Measurements from ENCODE around the gene LRP1. TPM values are rescaled to one million over a fixed set of nuclear protein-coding genes. Genes with fewer than 3 reads are reported as not detected.

The LRP1 gene
- total and polyA plus RNA-seq, 2 of the 4 experiments (the other 2 are of a cell fraction): 73.1 to 142 TPM

GRCh38 chr12:57135527-57136326 lies 7.4 kb downstream of the LRP1 start:
- Histone ChIP-seq H2BK120ac (ENCODE audit: low read depth, low read length) (peak overlapping the region; percentile 55), H3K14ac (replicated peaks; ENCODE audit: low read depth, low read length) (peak overlapping the region; percentile 57), H3K79me1 (ENCODE audit: low read depth in 1 of 2, low read length in 2 of 2) (peaks cover 49 to 95% of the 10 kb centered on the region in 2 experiments), H3K9ac (ENCODE audit: low read depth, low read length) (peak overlapping the region; percentile 49), H3K23ac (ENCODE audit: low read depth, low read length) (peak overlapping the region; percentile 36; the same call in 1 of the 2 replicates), H2AK9ac (replicated peaks; ENCODE audit: low read depth, low read length, poor library complexity) (peak overlapping the region; percentile 73), H2BK5ac (ENCODE audit: low read depth, low read length, poor library complexity, severe bottlenecking) (peak overlapping the region; percentile 69), H4K20me1 (ENCODE audit: insufficient read depth, low read length) (peaks cover 94% of the 10 kb centered on the region), H3K4me2 (ENCODE audit: low read depth, low read length) (peak overlapping the region; percentile 48; the same call in 1 of the 2 replicates), H3K36me3 (ENCODE audit: control insufficient read depth, insufficient read depth, low read length) (peaks cover 46% of the 10 kb centered on the region), H3K9me1 (ENCODE audit: insufficient read depth, low read length) (peaks cover 47% of the 10 kb centered on the region), H2AK5ac (ENCODE audit: low read depth, low read length) (peak overlapping the region; percentile 87; the same call in 1 of the 2 replicates), H4K91ac (ENCODE audit: insufficient read depth, low read depth, low read length) (no peak overlapping the region), H3K9me3 (ENCODE audit: control insufficient read depth, insufficient read depth, low read length) (no peaks in the 10 kb centered on the region), H2BK20ac (ENCODE audit: low read depth, low read length) (0 out of 2 replicates have a peak overlapping the region, but pooled peaks have one; percentile 0), H3K4me1 (ENCODE audit: control insufficient read depth, insufficient read depth, low read length) (peaks cover 71% of the 10 kb centered on the region), H2BK15ac (ENCODE audit: low read depth, low read length) (no peak overlapping the region), H3K27ac (ENCODE audit: insufficient read depth, low read length) (peak overlapping the region; percentile 77), H3K4me3 (ENCODE audit: insufficient read depth, low read depth, low read length) (no peak overlapping the region), H3K4ac (ENCODE audit: low read depth, low read length) (peak overlapping the region; percentile 77), H3K56ac (ENCODE audit: extremely low read depth, insufficient read depth, low read length) (no peak overlapping the region), H4K5ac (ENCODE audit: low read depth, low read length) (no peak overlapping the region; the same call in 1 of the 2 replicates), H2AFZ (replicated peaks; ENCODE audit: low read length, poor library complexity) (peak overlapping the region; percentile 0), H4K8ac (ENCODE audit: low read depth in 2 of 2, low read length in 2 of 2) (peak overlapping the region in 1 of 2 experiments; percentile 77; a peak in 2 of 4 replicates), H3K18ac (ENCODE audit: low read depth, low read length) (no peak overlapping the region; the same call in 1 of the 2 replicates), H3K27me3 (ENCODE audit: control insufficient read depth, insufficient read depth, low read length) (no peaks in the 10 kb centered on the region)
- TF ChIP-seq MAZ (IDR thresholded peaks at IDR 0.05; ENCODE audit: borderline replicate concordance, low read depth, low read length) (peak; percentile 48; the same call in 1 of the 2 replicates), RCOR1 (IDR thresholded peaks at IDR 0.05; ENCODE audit: insufficient replicate concordance, low read length) (no peak), CEBPB (IDR thresholded peaks at IDR 0.05; ENCODE audit: low read depth, low read length) (no peak), CTCF (conservative IDR thresholded peaks at IDR 0.05; ENCODE audit: low read depth, low read length) (no peak)
- BruUV-seq (replicated peaks): no TSS peak
- WGBS, 2 experiments (ENCODE audit: extremely low coverage in 2 of 2, insufficient read length in 1 of 2): 0% methylated on average over 2 of the region's 18 CpGs; no CpG with 5 or more reads in 1 of the 2 experiments
- DNase-seq (peak; percentile 52), ATAC-seq (ENCODE audit: low read depth) (peak; percentile 21)
- in situ Hi-C loops (cut with MboI; ENCODE audit: low sequenced_read_pairs): no loop called here
- intact Hi-C loops (cut with micrococcal nuclease): no loop called here
- dilution Hi-C loops (cut with HindIII; ENCODE audit: low sequenced_read_pairs, unreplicated experiment): no loop called here
- ChIA-PET CTCF (no interaction called here), POLR2A (ENCODE audit: unreplicated experiment) (interaction anchor here (0.6 to 1.0 kb wide), 3 partner anchors 11 to 1436 kb away, joined by 4 to 5 read pairs (median 5); partner anchors contain the start of gene STAT6)

Measured in IMR-90 (cell line).